IMR-90 (cell line): ENCODE results near the gene SERPINI1. TPM values are rescaled to one million over a fixed set of nuclear protein-coding genes. Genes with fewer than 3 reads are reported as not detected.

Experiments used
- ATAC-seq: fragments of 200-7000 bp; cut with Tn5 transposase; 2 replicates; pipeline ENCODE4 v1.9.1; 2020; ENCODE audit warnings: low read depth, mild to moderate bottlenecking, moderate library complexity
- BruUV-seq: library from RNA; stranded (reverse); fragments of 400-500 nt; replicated peaks from 2 replicates; lab custom pipeline; 2021; lab: Mats Ljungman, UMichigan
- CTCF ChIA-PET: fragments of 300-600 bp; formaldehyde crosslinking; extraction: SDS; loops from one replicate; lab custom pipeline; 2021; ENCODE audit warnings: antibody characterized with exemption; lab: Yijun Ruan, JAX
- POLR2A ChIA-PET: fragments of 300-600 bp; sonication (Branson Sonifier 250); formaldehyde crosslinking; loops from one replicate; lab custom pipeline; 2022; ENCODE audit warnings: antibody characterized with exemption; ENCODE audit not compliant: unreplicated experiment; lab: Charles Lee
- DNase-seq: peaks from one replicate; pipeline ENCODE4 v3.0.0; 2013
- H2AFZ ChIP-seq: replicated peaks from 2 replicates; pipeline ENCODE3; 2013; ENCODE audit warnings: low read length, mild to moderate bottlenecking; ENCODE audit not compliant: poor library complexity
- H2AK5ac ChIP-seq: 2 replicates; pipeline ENCODE4 v1.6.1; 2013; ENCODE audit warnings: low read depth, low read length, inconsistent platforms
- H2AK9ac ChIP-seq: replicated peaks from 2 replicates; pipeline ENCODE3; 2013; ENCODE audit warnings: mild to moderate bottlenecking, low read depth, low read length, moderate library complexity; ENCODE audit not compliant: poor library complexity
- H2BK120ac ChIP-seq: 2 replicates; pipeline ENCODE4 v1.6.1; 2013; ENCODE audit warnings: low read depth, low read length, inconsistent platforms
- H2BK15ac ChIP-seq: 3 replicates; pipeline ENCODE4 v1.6.1; 2013; ENCODE audit warnings: low read depth, low read length, inconsistent platforms
- H2BK20ac ChIP-seq: 2 replicates; pipeline ENCODE4 v1.6.1; 2013; ENCODE audit warnings: low read depth, mild to moderate bottlenecking, inconsistent platforms, low read length, moderate library complexity
- H2BK5ac ChIP-seq: 2 replicates; pipeline ENCODE4 v1.6.1; 2013; ENCODE audit warnings: mild to moderate bottlenecking, low read depth, low read length, inconsistent platforms; ENCODE audit not compliant: poor library complexity, severe bottlenecking
- H3K14ac ChIP-seq: replicated peaks from 2 replicates; pipeline ENCODE4 v1.6.1; 2013; ENCODE audit warnings: low read depth, low read length, inconsistent platforms
- H3K18ac ChIP-seq: 2 replicates; pipeline ENCODE4 v1.6.1; 2013; ENCODE audit warnings: low read depth, low read length, control low read depth
- H3K23ac ChIP-seq: 2 replicates; pipeline ENCODE4 v1.6.1; 2013; ENCODE audit warnings: low read depth, low read length, inconsistent platforms
- H3K27ac ChIP-seq: 2 replicates; pipeline ENCODE4 v1.5.1; 2013; ENCODE audit warnings: mild to moderate bottlenecking, control low read depth, low read length; ENCODE audit not compliant: insufficient read depth
- H3K27me3 ChIP-seq: 2 replicates; pipeline ENCODE4 v1.6.1; 2013; ENCODE audit warnings: low read length; ENCODE audit not compliant: control insufficient read depth, insufficient read depth
- H3K36me3 ChIP-seq: 2 replicates; pipeline ENCODE4 v1.6.1; 2013; ENCODE audit warnings: low read length, mixed read lengths; ENCODE audit not compliant: control insufficient read depth, insufficient read depth
- H3K4ac ChIP-seq: 2 replicates; pipeline ENCODE4 v1.6.1; 2013; ENCODE audit warnings: low read depth, low read length, inconsistent platforms
- H3K4me1 ChIP-seq: 2 replicates; pipeline ENCODE4 v1.6.1; 2013; ENCODE audit warnings: low read length, mixed read lengths; ENCODE audit not compliant: control insufficient read depth, insufficient read depth
- H3K4me2 ChIP-seq: 2 replicates; pipeline ENCODE4 v1.6.1; 2013; ENCODE audit warnings: low read depth, mild to moderate bottlenecking, control low read depth, low read length, moderate library complexity
- H3K4me3 ChIP-seq: 2 replicates; pipeline ENCODE4 v1.5.1; 2013; ENCODE audit warnings: low read depth, mild to moderate bottlenecking, control low read depth, low read length, moderate library complexity; ENCODE audit not compliant: insufficient read depth
- H3K56ac ChIP-seq: 2 replicates; pipeline ENCODE4 v1.6.1; 2013; ENCODE audit warnings: low read length, inconsistent platforms; ENCODE audit not compliant: insufficient read depth; ENCODE audit errors: extremely low read depth
- H3K79me1 ChIP-seq, 2 experiments: 2 replicates each; pipeline ENCODE4 v1.6.1; 2013; ENCODE audit warnings: low read length in 2 of 2, inconsistent platforms in 1 of 2, low read depth in 1 of 2
- H3K9ac ChIP-seq: 2 replicates; pipeline ENCODE4 v1.6.1; 2013; ENCODE audit warnings: low read depth, low read length, control low read depth
- H3K9me1 ChIP-seq: 2 replicates; pipeline ENCODE4 v1.6.1; 2013; ENCODE audit warnings: low read length, inconsistent platforms; ENCODE audit not compliant: insufficient read depth
- H3K9me3 ChIP-seq: 2 replicates; pipeline ENCODE4 v1.6.1; 2013; ENCODE audit warnings: low read length; ENCODE audit not compliant: control insufficient read depth, insufficient read depth
- H4K20me1 ChIP-seq: 2 replicates; pipeline ENCODE4 v1.6.1; 2013; ENCODE audit warnings: low read length, inconsistent platforms; ENCODE audit not compliant: insufficient read depth
- H4K5ac ChIP-seq: 2 replicates; pipeline ENCODE4 v1.6.1; 2013; ENCODE audit warnings: mild to moderate bottlenecking, low read depth, low read length, control low read depth
- H4K8ac ChIP-seq, 2 experiments: 2 replicates each; pipeline ENCODE4 v1.6.1; 2013; ENCODE audit warnings: low read depth in 2 of 2, low read length in 2 of 2, control low read depth in 1 of 2, inconsistent platforms in 1 of 2
- H4K91ac ChIP-seq: 2 replicates; pipeline ENCODE4 v1.6.1; 2013; ENCODE audit warnings: low read depth, low read length, inconsistent platforms; ENCODE audit not compliant: insufficient read depth
- BHLHE40 ChIP-seq: fragments of 150-350 bp; IDR thresholded peaks from 2 replicates; pipeline ENCODE4 v1.6.1; 2016; ENCODE audit warnings: mild to moderate bottlenecking, low read depth, low read length
- CEBPB ChIP-seq: IDR thresholded peaks from 2 replicates; pipeline ENCODE4 v1.6.1; 2012; ENCODE audit warnings: low read depth, low read length, improper control_type of control experiment
- CHD1 ChIP-seq: IDR thresholded peaks from 2 replicates; pipeline ENCODE4 v1.6.1; 2012; ENCODE audit warnings: low read depth, low read length, improper control_type of control experiment
- FOS ChIP-seq: fragments of 150-350 bp; IDR thresholded peaks from 2 replicates; pipeline ENCODE4 v1.6.1; 2016; ENCODE audit warnings: low read depth, low read length
- MAFK ChIP-seq: IDR thresholded peaks from 2 replicates; pipeline ENCODE4 v1.6.1; 2012; ENCODE audit warnings: low read depth, low read length, improper control_type of control experiment
- MAZ ChIP-seq: IDR thresholded peaks from 2 replicates; pipeline ENCODE4 v1.6.1; 2012; ENCODE audit warnings: low read depth, mild to moderate bottlenecking, low read length, improper control_type of control experiment, moderate library complexity, borderline replicate concordance
- MXI1 ChIP-seq: IDR thresholded peaks from 2 replicates; pipeline ENCODE4 v1.6.1; 2012; ENCODE audit warnings: low read depth, mild to moderate bottlenecking, low read length, moderate library complexity, borderline replicate concordance
- NFE2L2 ChIP-seq: fragments of 150-350 bp; IDR thresholded peaks from 2 replicates; pipeline ENCODE4 v1.6.1; 2016; ENCODE audit warnings: low read depth, mild to moderate bottlenecking, low read length
- POLR2A ChIP-seq: IDR thresholded peaks from 2 replicates; pipeline ENCODE4 v1.6.1; 2012; ENCODE audit warnings: mild to moderate bottlenecking, low read depth, low read length
- RCOR1 ChIP-seq: IDR thresholded peaks from 2 replicates; pipeline ENCODE4 v1.6.1; 2012; ENCODE audit warnings: mild to moderate bottlenecking, low read length, improper control_type of control experiment; ENCODE audit not compliant: insufficient replicate concordance
- RFX5 ChIP-seq: IDR thresholded peaks from 2 replicates; pipeline ENCODE4 v1.8.0; 2012; ENCODE audit warnings: low read depth, mild to moderate bottlenecking, low read length, moderate library complexity
- SMC3 ChIP-seq: fragments of 150-350 bp; IDR thresholded peaks from 2 replicates; pipeline ENCODE4 v1.6.1; 2016; ENCODE audit warnings: low read depth, mild to moderate bottlenecking, antibody characterized with exemption, low read length, moderate library complexity
- WGBS, 2 experiments: methylation state at CpG; one replicate each; pipeline versions ENCODE4 v1.1.5 to v1.1.7; 2013; ENCODE audit warnings: missing lambda C conversion rate in 2 of 2; ENCODE audit not compliant: insufficient read length in 1 of 2; ENCODE audit errors: extremely low coverage in 2 of 2; 5-methylcytosine and 5-hydroxymethylcytosine counted together
- dilution Hi-C: fragments of 300-500 bp; cut with HindIII; formaldehyde crosslinking; loops from one replicate; pipeline ENCODE4 v1.14.3; 2018; ENCODE audit warnings: low sequenced_read_pairs; ENCODE audit not compliant: unreplicated experiment
- in situ Hi-C: fragments of 300-500 bp; cut with MboI; formaldehyde crosslinking; loops from 3 replicates; pipeline ENCODE4 v1.14.3; 2019; ENCODE audit warnings: low sequenced_read_pairs, inconsistent platforms, mixed read lengths
- intact Hi-C: fragments of 100-400 bp; cut with micrococcal nuclease; formaldehyde crosslinking; loops from 2 replicates; pipeline ENCODE4 v1.10.0; 2022
- polyA plus RNA-seq, 3 experiments: library from polyadenylated mRNA; depleted of rRNA; stranded (reverse); fragments of >200 nt; gene quantifications; 2 replicates each; pipeline ENCODE4 v1.2.3, GENCODE V29; 2012; ENCODE audit warnings: low replicate concordance in 1 of 3
- total RNA-seq: library from RNA; depleted of rRNA; stranded (reverse); fragments of >200 nt; gene quantifications from 2 replicates; pipeline ENCODE4 v1.2.3, GENCODE V29; 2012
- TF ChIP-seq, protein P1 (sequence below): fragments of 150-350 bp; IDR thresholded peaks from 2 replicates; pipeline ENCODE4 v1.6.1; 2016; ENCODE audit warnings: low read depth, mild to moderate bottlenecking, low read length, moderate library complexity, borderline replicate concordance
- TF ChIP-seq, protein P2 (sequence below): conservative IDR thresholded peaks from 2 replicates; pipeline ENCODE4 v1.5.1; 2012; ENCODE audit warnings: mild to moderate bottlenecking, low read depth, low read length, improper control_type of control experiment

SERPINI1 gene
- total and polyA plus RNA-seq, 2 of the 4 experiments (the other 2 are of a cell fraction): 0.36 to 1.3 TPM

DNA sequence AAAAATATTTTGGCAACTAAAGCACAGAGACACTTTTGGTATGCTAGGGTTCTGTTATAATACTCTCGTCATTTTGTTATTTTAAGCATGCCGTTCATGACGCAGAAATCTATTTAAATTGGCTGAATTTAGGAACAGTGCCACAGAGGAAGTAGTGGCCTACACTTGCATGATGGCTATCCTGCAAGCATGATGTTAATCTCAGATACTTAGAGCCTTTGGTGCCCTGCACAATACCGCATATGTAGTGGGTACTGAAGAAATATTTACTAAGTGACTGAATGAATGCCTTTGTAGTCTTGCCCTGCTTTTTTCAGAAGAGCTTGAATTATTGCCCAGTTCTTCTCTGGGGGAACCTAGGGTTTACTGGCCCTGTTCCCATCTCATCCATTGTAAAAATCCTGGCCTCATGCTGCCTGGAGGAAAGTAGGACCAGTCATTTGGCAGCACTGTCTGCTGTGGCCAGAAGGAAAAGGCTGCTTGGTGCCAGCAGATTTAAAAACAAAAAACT lies 79.0 kb downstream of the SERPINI1 start:
- H4K5ac ChIP-seq: no peak overlapping the region
- no peak overlapping the region for H3K56ac ChIP-seq
- H4K20me1 ChIP-seq: no peaks in the 10 kb centered on the region
- H3K36me3 ChIP-seq: no peaks in the 10 kb centered on the region
- H2AK9ac ChIP-seq: no peak overlapping the region
- no peak for ATAC-seq
- H3K9ac ChIP-seq: no peak overlapping the region
- TF ChIP-seq RFX5 (no peak), NFE2L2 (no peak), FOS (no peak), SMC3 (no peak), MAFK (no peak), CHD1 (no peak), CEBPB (no peak), MXI1 (no peak), BHLHE40 (no peak), RCOR1 (no peak), MAZ (no peak), POLR2A (no peak)
- TF ChIP-seq, protein P1, sequence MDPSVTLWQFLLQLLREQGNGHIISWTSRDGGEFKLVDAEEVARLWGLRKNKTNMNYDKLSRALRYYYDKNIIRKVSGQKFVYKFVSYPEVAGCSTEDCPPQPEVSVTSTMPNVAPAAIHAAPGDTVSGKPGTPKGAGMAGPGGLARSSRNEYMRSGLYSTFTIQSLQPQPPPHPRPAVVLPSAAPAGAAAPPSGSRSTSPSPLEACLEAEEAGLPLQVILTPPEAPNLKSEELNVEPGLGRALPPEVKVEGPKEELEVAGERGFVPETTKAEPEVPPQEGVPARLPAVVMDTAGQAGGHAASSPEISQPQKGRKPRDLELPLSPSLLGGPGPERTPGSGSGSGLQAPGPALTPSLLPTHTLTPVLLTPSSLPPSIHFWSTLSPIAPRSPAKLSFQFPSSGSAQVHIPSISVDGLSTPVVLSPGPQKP: no peak
- TF ChIP-seq, protein P2, sequence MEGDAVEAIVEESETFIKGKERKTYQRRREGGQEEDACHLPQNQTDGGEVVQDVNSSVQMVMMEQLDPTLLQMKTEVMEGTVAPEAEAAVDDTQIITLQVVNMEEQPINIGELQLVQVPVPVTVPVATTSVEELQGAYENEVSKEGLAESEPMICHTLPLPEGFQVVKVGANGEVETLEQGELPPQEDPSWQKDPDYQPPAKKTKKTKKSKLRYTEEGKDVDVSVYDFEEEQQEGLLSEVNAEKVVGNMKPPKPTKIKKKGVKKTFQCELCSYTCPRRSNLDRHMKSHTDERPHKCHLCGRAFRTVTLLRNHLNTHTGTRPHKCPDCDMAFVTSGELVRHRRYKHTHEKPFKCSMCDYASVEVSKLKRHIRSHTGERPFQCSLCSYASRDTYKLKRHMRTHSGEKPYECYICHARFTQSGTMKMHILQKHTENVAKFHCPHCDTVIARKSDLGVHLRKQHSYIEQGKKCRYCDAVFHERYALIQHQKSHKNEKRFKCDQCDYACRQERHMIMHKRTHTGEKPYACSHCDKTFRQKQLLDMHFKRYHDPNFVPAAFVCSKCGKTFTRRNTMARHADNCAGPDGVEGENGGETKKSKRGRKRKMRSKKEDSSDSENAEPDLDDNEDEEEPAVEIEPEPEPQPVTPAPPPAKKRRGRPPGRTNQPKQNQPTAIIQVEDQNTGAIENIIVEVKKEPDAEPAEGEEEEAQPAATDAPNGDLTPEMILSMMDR: no peak
- H3K27me3 ChIP-seq: no peaks in the 10 kb centered on the region
- no peak overlapping the region for H3K18ac ChIP-seq
- no peak overlapping the region for H2AFZ ChIP-seq
- no peak overlapping the region for H3K23ac ChIP-seq
- no peak overlapping the region for H3K27ac ChIP-seq
- no peak overlapping the region for H2BK5ac ChIP-seq
- intact Hi-C loops: no loop called here
- no peak overlapping the region for H2BK120ac ChIP-seq
- dilution Hi-C loops: no loop called here
- no TSS peak for BruUV-seq
- H2BK20ac ChIP-seq: no peak overlapping the region
- no peak overlapping the region for H4K8ac ChIP-seq
- H3K4ac ChIP-seq: no peak overlapping the region
- H2BK15ac ChIP-seq: no peak overlapping the region
- 0% methylated on average over 3 of the region's 4 CpGs; no CpG with 5 or more reads in 1 of the 2 experiments for WGBS, 2 experiments
- no peaks in the 10 kb centered on the region for H3K9me3 ChIP-seq
- no peaks in the 10 kb centered on the region for H3K79me1 ChIP-seq
- H3K4me3 ChIP-seq: no peak overlapping the region
- H2AK5ac ChIP-seq: no peak overlapping the region
- in situ Hi-C loops: no loop called here
- POLR2A ChIA-PET: no interaction called here
- CTCF ChIA-PET: no interaction called here
- no peaks in the 10 kb centered on the region for H3K9me1 ChIP-seq
- DNase-seq: peak; percentile 11
- no peak overlapping the region for H3K4me2 ChIP-seq
- peaks cover 2% of the 10 kb centered on the region; the same call in 1 of the 2 replicates for H3K4me1 ChIP-seq
- no peak overlapping the region for H3K14ac ChIP-seq
- H4K91ac ChIP-seq: no peak overlapping the region
